ENCODE data around the gene GPLD1. TPM values are rescaled to one million over a fixed set of nuclear protein-coding genes. Genes with fewer than 3 reads are reported as not detected.

Gene GPLD1
- total and polyA plus RNA-seq, 4 donors, result 0.45 to 3.8 (median 1.7) TPM

- H3K27me3 ChIP-seq (ENCODE audit: control insufficient read depth in 3 of 3, insufficient read depth in 3 of 3, low read length in 2 of 3), result peaks cover 0 to 12% (median 3%) of the 10 kb centered on the region in 3 donors
- H3K9ac ChIP-seq (ENCODE audit: insufficient read depth in 1 of 2, low read length in 2 of 2), result no peak overlapping the region
- ATAC-seq (ENCODE audit: insufficient read depth, low FRiP score) (no peak), DNase-seq (no peak)
- H3K36me3 ChIP-seq (ENCODE audit: control insufficient read depth in 4 of 4, insufficient read depth in 4 of 4, low read length in 4 of 4), result no peaks in the 10 kb centered on the region
- H3K4me1 ChIP-seq (ENCODE audit: control insufficient read depth in 5 of 5, insufficient read depth in 5 of 5, low read length in 5 of 5), result peaks cover 0 to 5% (median 0%) of the 10 kb centered on the region in 5 donors
- H3K27ac ChIP-seq (ENCODE audit: low read depth in 1 of 2, low read length in 1 of 2), result no peak overlapping the region
- 79 to 82% methylated on average over 1 of the region's 1 CpG for WGBS, 2 donors
- no peak for TF ChIP-seq CTCF (IDR thresholded peaks at IDR 0.05; ENCODE audit: control extremely low read depth, extremely low read depth)
- no peak overlapping the region for H3K4me3 ChIP-seq
- peaks cover 0 to 4% (median 0%) of the 10 kb centered on the region in 4 donors for H3K9me3 ChIP-seq (ENCODE audit: control insufficient read depth in 4 of 4, insufficient read depth in 3 of 4, low read length in 3 of 4)
Observed at GRCh38 chr6:24397631-24398030, 91.7 kb downstream of the GPLD1 start.

GRCh38 chr6:24396824-24397223, 92.6 kb downstream of the GPLD1 start:
- Histone ChIP-seq H3K27ac (ENCODE audit: low read depth in 1 of 2, low read length in 1 of 2) (no peak overlapping the region), H3K4me1 (ENCODE audit: control insufficient read depth in 5 of 5, insufficient read depth in 5 of 5, low read length in 5 of 5) (no peaks in the 10 kb centered on the region), H3K9me3 (ENCODE audit: control insufficient read depth in 4 of 4, insufficient read depth in 3 of 4, low read length in 3 of 4) (peaks cover 0 to 4% (median 0%) of the 10 kb centered on the region in 4 donors), H3K36me3 (ENCODE audit: control insufficient read depth in 4 of 4, insufficient read depth in 4 of 4, low read length in 4 of 4) (no peaks in the 10 kb centered on the region), H3K4me3 (no peak overlapping the region), H3K9ac (ENCODE audit: insufficient read depth in 1 of 2, low read length in 2 of 2) (no peak overlapping the region), H3K27me3 (ENCODE audit: control insufficient read depth in 3 of 3, insufficient read depth in 3 of 3, low read length in 2 of 3) (peaks cover 0 to 12% (median 3%) of the 10 kb centered on the region in 3 donors)
- no peak for TF ChIP-seq CTCF (IDR thresholded peaks at IDR 0.05; ENCODE audit: control extremely low read depth, extremely low read depth)
- DNase-seq (no peak), ATAC-seq (ENCODE audit: insufficient read depth, low FRiP score) (no peak)
- 85 to 87% methylated on average over 1 of the region's 1 CpG for WGBS, 2 donors

GRCh38 chr6:24394780-24395437, 94.5 kb downstream of the GPLD1 start:
- ATAC-seq (ENCODE audit: insufficient read depth, low FRiP score), result peak; percentile 27
- Histone ChIP-seq H3K27me3 (ENCODE audit: control insufficient read depth in 3 of 3, insufficient read depth in 3 of 3, low read length in 2 of 3) (peaks cover 0 to 5% (median 3%) of the 10 kb centered on the region in 3 donors), H3K36me3 (ENCODE audit: control insufficient read depth in 4 of 4, insufficient read depth in 4 of 4, low read length in 4 of 4) (no peaks in the 10 kb centered on the region), H3K4me1 (ENCODE audit: control insufficient read depth in 5 of 5, insufficient read depth in 5 of 5, low read length in 5 of 5) (no peaks in the 10 kb centered on the region), H3K9ac (ENCODE audit: insufficient read depth in 1 of 2, low read length in 2 of 2) (no peak overlapping the region), H3K4me3 (no peak overlapping the region), H3K27ac (ENCODE audit: low read depth in 1 of 2, low read length in 1 of 2) (no peak overlapping the region), H3K9me3 (ENCODE audit: control insufficient read depth in 4 of 4, insufficient read depth in 3 of 4, low read length in 3 of 4) (peaks cover 0 to 4% (median 0%) of the 10 kb centered on the region in 4 donors)
- DNase-seq, result no peak
- WGBS, 2 donors, result 48 to 70% methylated on average over 4 of the region's 4 CpGs
- no peak for TF ChIP-seq CTCF (IDR thresholded peaks at IDR 0.05; ENCODE audit: control extremely low read depth, extremely low read depth)

All from lung (tissue), 12 donors.